Activated naive CD8-positive, alpha-beta T cell (primary cell): ENCODE measurements around the gene NTHL1.
A peak's percentile ranks its signal among the peaks of the same experiment; 100 is the strongest.
"Not testable (repeated sequence)": the region's sequence is repeated elsewhere in the genome, so short reads cannot be mapped to it uniquely, and the experiment has no call there.

Source experiments
- H3K27ac Mint-ChIP-seq: one replicate; pipeline ENCODE4 v1.8.0; 2021; ENCODE audit warnings: mixed read lengths
- H3K27me3 Mint-ChIP-seq: one replicate; pipeline ENCODE4 v1.8.0; 2021; ENCODE audit warnings: mixed read lengths
- H3K36me3 Mint-ChIP-seq: one replicate; pipeline ENCODE4 v1.8.0; 2021; ENCODE audit warnings: mixed read lengths
- H3K4me1 Mint-ChIP-seq: one replicate; pipeline ENCODE4 v1.8.0; 2021; ENCODE audit warnings: low read depth, mixed read lengths
- H3K4me3 Mint-ChIP-seq: one replicate; pipeline ENCODE4 v1.8.0; 2021; ENCODE audit warnings: mild to moderate bottlenecking, mixed read lengths
- H3K9me3 Mint-ChIP-seq: one replicate; pipeline ENCODE4 v1.8.0; 2021; ENCODE audit warnings: low read depth, mixed read lengths

NTHL1 gene

DNA sequence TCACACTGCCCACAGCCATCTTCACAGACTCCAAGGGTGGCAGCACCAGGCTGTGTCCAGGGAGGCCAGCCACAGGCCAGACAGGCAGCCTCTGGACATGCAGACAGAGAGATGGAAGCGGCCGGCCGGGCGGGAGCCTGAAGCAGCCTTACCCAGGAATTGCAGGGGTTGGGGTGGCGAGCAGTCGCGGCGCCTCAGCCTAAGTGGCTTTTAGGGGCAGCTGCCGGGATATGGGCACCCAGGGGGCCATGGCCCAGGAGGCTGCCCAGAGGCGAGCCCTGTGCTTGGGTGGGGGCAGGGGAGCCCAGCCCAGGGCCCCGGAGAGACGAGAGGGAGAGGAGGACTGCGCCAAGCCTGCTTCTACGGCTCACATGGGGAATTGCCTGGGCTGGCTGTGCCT lies 22.4 kb downstream of the NTHL1 start:
- Mint-ChIP-seq H3K27me3 (peaks cover 4% of the 10 kb centered on the region), H3K27ac (no peak overlapping the region), H3K4me1 (peaks cover 22% of the 10 kb centered on the region), H3K9me3 (no peaks in the 10 kb centered on the region), H3K36me3 (no peaks in the 10 kb centered on the region), H3K4me3 (no peak overlapping the region)

DNA sequence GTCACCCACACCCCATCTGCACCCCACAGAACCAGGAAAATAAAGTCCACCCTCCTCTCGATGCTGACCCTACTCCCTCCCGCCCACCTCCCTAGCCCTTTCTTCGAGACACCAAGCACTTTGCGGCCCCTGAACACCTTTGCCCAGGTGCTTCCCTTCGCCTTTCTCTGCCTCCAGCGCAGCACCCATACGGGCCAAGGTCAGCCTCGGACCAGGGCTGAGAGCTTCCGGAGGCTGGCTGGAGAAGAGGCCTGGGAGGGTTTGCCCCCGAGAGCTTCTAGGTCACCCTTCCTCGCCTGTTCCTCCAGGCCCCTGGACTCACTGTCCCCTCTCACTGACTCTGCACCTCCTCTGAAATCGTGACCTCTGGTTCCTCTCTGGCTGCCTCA lies 23.6 kb downstream of the NTHL1 start:
- peaks cover 4% of the 10 kb centered on the region for H3K27me3 Mint-ChIP-seq
- peaks cover 22% of the 10 kb centered on the region for H3K4me1 Mint-ChIP-seq
- H3K36me3 Mint-ChIP-seq = no peaks in the 10 kb centered on the region
- H3K4me3 Mint-ChIP-seq = peak overlapping the region; percentile 13
- no peaks in the 10 kb centered on the region for H3K9me3 Mint-ChIP-seq
- H3K27ac Mint-ChIP-seq = no peak overlapping the region

DNA sequence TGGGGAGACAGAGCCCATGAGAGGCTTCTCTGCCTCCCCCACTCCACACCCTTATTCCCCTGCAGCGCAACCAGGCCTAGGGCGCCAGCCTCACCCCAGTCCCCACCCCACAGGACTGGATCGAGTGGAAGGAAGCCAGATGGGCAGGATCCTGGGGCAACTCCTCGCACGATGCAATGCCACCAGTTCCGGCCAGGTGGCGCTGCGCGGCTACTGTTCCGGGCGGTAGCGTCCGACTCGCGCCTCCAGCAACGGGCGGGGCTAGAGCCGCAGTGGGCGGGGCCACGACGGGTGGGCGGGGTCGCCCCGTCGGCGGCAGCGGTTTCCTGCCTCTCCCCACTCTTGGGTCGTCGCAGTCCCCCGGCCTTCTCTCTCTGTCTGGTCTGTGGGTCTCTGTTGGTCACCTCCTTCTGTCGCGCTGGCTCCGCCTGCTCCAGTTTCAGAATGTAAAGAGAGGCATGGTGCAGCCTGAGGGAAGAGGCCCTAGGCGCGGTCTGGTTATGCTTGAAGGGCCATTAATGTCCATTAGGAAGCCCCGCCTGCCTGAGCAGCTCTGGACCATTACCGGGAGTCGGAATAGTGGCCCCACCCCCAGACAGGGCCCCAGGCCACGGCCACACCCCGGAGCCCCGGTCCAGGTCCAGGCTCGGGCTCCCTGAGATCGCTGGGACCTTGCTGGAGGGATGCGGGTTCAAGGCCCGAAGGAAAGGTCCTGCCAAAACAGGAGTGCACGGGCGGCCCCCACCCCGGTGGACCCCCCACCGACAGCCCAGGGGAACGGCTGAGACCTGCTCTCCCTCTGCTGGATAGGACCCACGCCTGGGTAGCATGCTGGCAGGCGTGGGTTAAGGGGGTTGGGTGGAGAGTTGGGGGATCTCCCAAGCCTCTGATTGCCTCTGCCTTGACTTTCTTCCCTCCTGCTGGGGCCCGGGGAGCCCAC lies 24.3 kb downstream of the NTHL1 start:
- Mint-ChIP-seq H3K27me3 (peaks cover 4% of the 10 kb centered on the region), H3K4me1 (peaks cover 24% of the 10 kb centered on the region), H3K4me3 (peak overlapping the region; percentile 67), H3K9me3 (no peaks in the 10 kb centered on the region), H3K27ac (no peak overlapping the region), H3K36me3 (no peaks in the 10 kb centered on the region)

DNA sequence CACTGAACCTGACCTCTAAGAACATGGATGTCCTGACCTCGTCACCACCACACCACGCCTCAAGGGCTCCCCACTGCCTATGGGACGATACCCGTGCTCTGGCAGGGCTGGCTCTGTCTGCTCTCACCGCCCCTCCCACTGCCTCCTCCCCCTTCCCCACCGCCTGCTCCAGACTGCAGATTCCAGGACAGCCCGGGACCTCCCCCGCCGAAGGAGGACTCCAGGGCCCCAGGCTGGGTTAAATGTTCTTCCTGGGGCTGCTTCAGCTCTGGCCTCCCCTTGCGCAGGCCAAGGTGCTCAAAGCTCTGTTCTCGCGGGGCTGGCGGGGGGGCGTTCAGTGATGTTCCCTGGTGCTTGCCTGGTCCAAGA lies 24.9 kb downstream of the NTHL1 start:
- peaks cover 4% of the 10 kb centered on the region for H3K27me3 Mint-ChIP-seq
- H3K4me3 Mint-ChIP-seq = peak overlapping the region; percentile 67
- peaks cover 24% of the 10 kb centered on the region for H3K4me1 Mint-ChIP-seq
- H3K36me3 Mint-ChIP-seq = no peaks in the 10 kb centered on the region
- no peaks in the 10 kb centered on the region for H3K9me3 Mint-ChIP-seq
- no peak overlapping the region for H3K27ac Mint-ChIP-seq

DNA sequence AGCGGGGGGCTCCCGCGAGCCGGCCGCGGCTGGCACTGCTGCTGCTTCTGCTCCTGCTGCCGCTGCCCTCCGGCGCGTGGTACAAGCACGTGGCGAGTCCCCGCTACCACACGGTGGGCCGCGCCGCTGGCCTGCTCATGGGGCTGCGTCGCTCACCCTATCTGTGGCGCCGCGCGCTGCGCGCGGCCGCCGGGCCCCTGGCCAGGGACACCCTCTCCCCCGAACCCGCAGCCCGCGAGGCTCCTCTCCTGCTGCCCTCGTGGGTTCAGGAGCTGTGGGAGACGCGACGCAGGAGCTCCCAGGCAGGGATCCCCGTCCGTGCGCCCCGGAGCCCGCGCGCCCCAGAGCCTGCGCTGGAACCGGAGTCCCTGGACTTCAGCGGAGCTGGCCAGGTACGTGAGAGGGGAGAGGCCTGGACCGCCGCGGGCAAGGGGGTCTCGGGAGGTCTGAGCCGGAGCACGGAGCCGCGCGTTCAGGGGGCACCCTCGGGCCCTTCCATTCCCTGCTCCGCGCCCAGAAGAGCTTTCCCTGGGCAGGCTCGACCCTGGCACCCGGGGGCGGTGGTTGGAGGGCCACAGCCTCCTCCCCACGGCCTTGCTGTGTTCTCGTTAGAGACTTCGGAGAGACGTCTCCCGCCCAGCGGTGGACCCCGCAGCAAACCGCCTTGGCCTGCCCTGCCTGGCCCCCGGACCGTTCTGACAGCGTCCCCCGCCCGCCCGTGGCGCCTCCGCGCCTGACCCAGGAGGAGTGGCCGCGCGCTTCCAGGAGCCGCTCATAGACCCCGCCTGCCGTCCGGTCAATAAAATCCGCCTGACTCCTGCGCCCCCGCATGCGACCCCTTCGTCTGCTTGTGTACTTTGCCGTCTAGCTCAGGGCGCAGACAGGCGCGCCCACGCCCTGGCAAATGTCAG lies 27.5 kb downstream of the NTHL1 start:
- Mint-ChIP-seq H3K9me3 (no peaks in the 10 kb centered on the region), H3K36me3 (no peaks in the 10 kb centered on the region), H3K4me1 (peaks cover 17% of the 10 kb centered on the region), H3K4me3 (peak overlapping the region; percentile 76), H3K27me3 (peaks cover 4% of the 10 kb centered on the region), H3K27ac (no peak overlapping the region)

DNA sequence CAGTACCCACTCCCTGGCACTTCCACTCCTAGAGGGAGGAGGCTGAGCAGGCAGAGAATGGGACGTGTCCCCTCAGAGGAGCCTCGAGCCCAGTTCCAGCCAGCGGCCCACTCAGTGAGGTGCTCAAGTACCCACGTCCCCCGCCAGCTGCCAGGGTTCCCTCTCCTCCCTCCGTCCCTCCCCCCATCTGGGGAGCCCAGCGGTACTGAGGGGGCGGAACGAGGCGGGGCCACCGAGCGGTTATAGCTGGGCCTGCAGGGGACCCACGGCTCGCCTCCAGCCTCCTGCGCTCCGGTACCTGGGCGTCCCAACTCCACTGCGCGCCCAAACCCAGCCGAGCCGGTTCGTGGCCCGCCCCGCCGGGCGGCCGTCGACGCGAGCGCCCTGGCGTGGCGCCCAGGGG lies 28.1 kb downstream of the NTHL1 start, which contains the start of gene NPW:
TSS of gene NPW (plus strand) at position 268 of the 403 bp plus-strand sequence.
- Mint-ChIP-seq H3K4me3 (peak within 1 kb of the TSS; percentile 76), H3K9me3 (no peaks in the 10 kb centered on the region), H3K4me1 (peaks cover 17% of the 10 kb centered on the region), H3K36me3 (no peaks in the 10 kb centered on the region), H3K27ac (no peak within 1 kb of the TSS), H3K27me3 (peaks cover 4% of the 10 kb centered on the region)

DNA sequence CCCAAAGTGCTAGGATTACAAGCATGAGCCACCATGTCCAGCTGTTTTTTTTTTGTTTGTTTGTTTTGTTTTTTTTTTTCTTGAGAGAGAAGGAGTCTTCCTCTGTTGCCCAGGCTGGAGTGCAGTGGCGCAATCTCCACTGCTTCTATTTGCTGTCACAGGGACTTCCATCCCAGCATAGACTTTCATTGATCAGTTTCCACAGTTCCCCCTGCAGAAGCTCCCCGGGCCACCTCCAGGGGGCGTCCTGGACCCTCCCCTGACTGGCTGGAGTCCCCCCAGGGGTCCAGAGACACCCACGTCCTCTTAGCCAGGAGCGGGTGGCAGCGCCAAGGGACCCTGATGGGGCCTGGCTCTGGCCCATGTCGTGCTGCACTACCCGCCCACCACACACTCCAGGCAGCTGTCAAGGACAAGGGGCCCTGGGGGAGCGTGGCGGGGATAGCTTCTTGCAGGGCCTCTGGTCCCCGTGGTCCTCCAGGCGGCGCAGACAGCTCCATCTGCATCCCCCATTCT lies 31.2 kb downstream of the NTHL1 start:
- H3K27ac Mint-ChIP-seq = no peak overlapping the region
- H3K27me3 Mint-ChIP-seq = no peaks in the 10 kb centered on the region
- peaks cover 5% of the 10 kb centered on the region for H3K4me1 Mint-ChIP-seq
- no peak overlapping the region for H3K4me3 Mint-ChIP-seq
- H3K36me3 Mint-ChIP-seq = no peaks in the 10 kb centered on the region
- H3K9me3 Mint-ChIP-seq = no peaks in the 10 kb centered on the region

DNA sequence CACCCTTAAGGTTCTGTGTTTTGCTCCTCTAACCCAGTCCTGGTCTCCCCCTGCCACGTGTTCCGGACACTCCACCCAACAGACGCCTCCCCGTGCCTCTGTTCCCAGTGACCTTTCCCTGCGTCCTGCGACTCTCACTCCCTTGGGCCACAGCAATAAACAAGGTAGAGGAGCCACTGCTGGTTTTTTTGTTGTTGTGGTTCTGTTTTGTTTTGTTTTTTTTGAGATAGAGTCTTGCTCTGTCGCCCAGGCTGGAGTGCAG lies 31.8 kb downstream of the NTHL1 start:
- Mint-ChIP-seq H3K4me3 (no peak overlapping the region), H3K9me3 (no peaks in the 10 kb centered on the region), H3K36me3 (no peaks in the 10 kb centered on the region), H3K27me3 (no peaks in the 10 kb centered on the region), H3K4me1 (peaks cover 5% of the 10 kb centered on the region), H3K27ac (no peak overlapping the region)

DNA sequence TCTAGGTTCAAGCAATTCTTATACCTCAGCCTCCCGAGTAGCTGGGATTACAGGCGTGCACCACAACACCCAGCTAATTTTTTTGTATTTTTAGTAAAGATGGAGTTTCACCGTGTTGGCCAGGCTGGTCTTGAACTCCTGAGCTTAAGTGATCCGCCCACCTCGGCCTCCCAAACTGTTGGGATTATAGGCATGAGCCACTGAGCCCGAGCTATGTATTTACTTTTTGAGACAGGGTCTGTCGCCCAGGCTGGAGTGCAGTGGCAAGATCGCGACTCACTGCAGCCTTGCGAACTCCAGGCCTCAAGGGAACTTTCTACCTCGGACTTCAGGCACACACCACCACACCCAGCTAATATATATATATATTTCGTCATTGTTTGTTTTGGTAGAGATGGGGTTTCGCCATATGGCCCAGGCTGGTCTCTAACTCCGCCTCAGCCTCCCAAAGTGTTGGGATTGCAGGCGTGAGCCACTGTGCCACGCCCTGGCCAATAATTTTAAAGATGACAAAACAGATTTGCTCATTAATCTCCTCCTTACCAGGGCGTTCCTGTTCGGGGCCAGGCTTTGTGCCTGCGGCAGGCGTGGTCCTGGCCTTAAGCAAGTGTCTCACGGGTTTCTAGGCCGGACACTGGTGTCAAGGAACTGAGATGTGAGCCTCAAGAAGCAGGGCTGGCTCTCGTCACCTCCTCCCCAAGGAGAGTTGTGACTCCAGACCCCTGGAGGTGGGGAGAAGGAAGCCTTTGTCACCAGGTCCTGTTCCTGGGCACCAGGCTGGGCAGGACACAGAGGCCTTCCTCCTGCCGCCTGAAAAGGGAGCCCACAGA lies 32.3 kb downstream of the NTHL1 start:
- Mint-ChIP-seq H3K36me3 (no peaks in the 10 kb centered on the region), H3K4me1 (peaks cover 4% of the 10 kb centered on the region), H3K27me3 (no peaks in the 10 kb centered on the region), H3K27ac (no peak overlapping the region), H3K4me3 (no peak overlapping the region), H3K9me3 (no peaks in the 10 kb centered on the region)

DNA sequence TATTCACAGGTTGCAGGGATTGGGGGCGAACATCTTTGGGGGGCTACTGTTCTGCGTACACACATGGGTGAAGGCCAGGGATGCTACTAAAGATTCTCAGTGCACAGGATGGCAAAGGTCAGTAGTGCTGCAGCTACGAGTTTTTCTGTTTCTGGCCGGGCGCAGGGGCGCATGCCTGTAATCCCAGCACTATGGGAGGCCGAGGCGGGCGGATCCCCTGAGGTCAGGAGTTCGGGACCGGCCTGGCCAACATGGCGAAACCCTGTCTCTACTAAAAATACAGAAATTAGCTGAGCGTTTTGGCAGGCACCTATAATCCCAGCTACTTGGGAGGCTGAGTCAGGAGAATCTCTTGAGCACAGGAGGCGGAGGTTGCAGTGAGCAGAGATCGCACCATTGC lies 34.1 kb downstream of the NTHL1 start:
- H3K4me1 Mint-ChIP-seq = peaks cover 10% of the 10 kb centered on the region
- no peak overlapping the region for H3K27ac Mint-ChIP-seq
- H3K27me3 Mint-ChIP-seq = no peaks in the 10 kb centered on the region
- no peak overlapping the region for H3K4me3 Mint-ChIP-seq
- peaks cover under 1% of the 10 kb centered on the region for H3K36me3 Mint-ChIP-seq
- H3K9me3 Mint-ChIP-seq = no peaks in the 10 kb centered on the region

DNA sequence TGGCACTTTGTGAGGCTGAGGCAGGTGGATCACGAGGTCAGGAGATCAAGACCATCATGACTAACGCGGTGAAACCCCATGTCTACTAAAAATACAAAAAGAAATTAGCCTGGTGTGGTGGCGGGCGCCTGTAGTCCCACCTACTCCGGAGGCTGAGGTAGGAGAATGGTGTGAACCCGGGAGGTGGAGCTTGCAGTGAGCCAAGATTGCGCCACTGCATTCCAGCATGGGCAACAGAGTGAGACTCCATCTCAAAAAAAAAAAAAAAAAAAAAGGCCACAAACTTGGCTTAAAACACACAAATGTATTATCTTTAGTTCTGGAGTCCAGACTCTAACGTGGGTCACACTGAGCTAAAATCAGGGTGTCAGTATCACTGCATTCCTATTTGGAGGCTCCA lies 35.9 kb downstream of the NTHL1 start:
- Mint-ChIP-seq H3K4me1 (peaks cover 24% of the 10 kb centered on the region), H3K4me3 (peak overlapping the region; percentile 38)
- H3K27me3 Mint-ChIP-seq, H3K36me3 Mint-ChIP-seq, H3K9me3 Mint-ChIP-seq, H3K27ac Mint-ChIP-seq: not testable (repeated sequence)

DNA sequence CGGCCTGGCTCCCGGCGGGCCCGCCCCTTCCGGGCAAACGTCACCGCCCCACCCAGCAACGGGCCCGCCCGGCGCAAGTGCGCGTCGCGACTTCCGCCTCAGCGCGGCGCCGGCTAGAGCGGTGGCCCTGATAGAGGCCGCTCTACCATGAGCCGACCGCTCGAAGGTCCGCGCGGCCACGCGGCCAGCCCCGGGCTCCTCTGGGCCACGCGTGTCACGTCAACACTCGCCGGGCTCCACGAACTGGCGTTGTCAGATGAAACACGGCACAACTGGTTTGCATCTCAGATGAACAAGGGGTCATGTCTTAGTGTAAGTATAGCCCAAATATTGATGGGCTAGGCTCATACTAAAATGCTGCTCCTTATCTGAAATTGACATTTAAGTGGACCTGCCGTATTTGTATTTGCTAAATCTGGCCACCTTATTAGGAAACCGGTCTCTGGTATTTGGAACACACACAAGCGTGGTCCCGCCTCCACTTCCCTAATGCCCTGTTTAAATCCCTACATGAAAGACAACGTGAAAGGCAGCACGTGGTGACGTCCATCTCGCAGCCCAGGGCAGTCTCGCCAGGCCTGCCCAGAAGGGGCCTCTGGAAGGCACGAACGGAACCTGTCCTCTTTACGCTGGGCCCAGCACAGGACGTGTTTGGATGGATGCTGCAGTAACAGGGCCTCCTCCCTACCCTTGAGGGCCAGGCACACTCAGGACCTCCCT lies 37.7 kb downstream of the NTHL1 start, which contains the start of gene ZNF598:
TSS of gene ZNF598 (minus strand) at position 31 of the 720 bp plus-strand sequence.
- no peaks in the 10 kb centered on the region for H3K27me3 Mint-ChIP-seq
- no peaks in the 10 kb centered on the region for H3K9me3 Mint-ChIP-seq
- H3K36me3 Mint-ChIP-seq = peaks cover 3% of the 10 kb centered on the region
- H3K27ac Mint-ChIP-seq = peak within 1 kb of the TSS; percentile 98
- H3K4me1 Mint-ChIP-seq = peaks cover 37% of the 10 kb centered on the region
- H3K4me3 Mint-ChIP-seq = peak within 1 kb of the TSS; percentile 96

DNA sequence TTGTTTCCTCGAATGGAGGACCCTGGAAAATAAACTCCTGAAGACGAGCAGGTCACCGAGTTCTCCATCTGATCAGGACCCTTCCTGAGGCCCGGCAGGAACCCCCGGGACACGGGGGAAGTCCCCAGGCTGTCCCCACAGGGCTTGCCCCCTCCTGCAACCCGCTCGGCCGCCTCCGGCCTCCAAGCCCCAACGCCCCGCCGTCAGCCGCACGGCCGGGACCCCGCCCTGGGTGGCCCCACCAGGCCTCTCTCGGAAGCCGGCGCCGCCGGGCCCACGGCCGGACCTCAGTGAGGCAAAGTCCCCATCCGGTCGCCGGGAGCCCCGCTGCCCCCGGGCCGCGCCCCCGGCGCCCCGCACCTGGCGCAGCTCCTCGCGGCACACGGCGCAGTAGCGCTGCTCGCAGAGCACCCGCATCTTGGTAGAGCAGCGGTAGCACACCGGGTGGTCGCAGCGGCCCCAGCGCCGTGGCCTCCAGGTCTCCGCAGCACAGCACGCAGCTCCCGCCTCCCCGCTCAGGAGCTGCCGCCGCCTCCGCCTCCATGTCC lies 38.4 kb downstream of the NTHL1 start:
- peaks cover 39% of the 10 kb centered on the region for H3K4me1 Mint-ChIP-seq
- peak overlapping the region; percentile 93 for H3K4me3 Mint-ChIP-seq
- peak overlapping the region; percentile 90 for H3K27ac Mint-ChIP-seq
- no peaks in the 10 kb centered on the region for H3K27me3 Mint-ChIP-seq
- H3K36me3 Mint-ChIP-seq = peaks cover 3% of the 10 kb centered on the region
- H3K9me3 Mint-ChIP-seq = no peaks in the 10 kb centered on the region
